Loucy (cell line): Measurements from ENCODE around the gene SMURF1.

ENCODE experiments used
- H2AFZ ChIP-seq: fragments of 200-600 bp; sonication (generic); 2 replicates; pipeline ENCODE4 v1.6.0; 2016; ENCODE audit warnings: antibody characterized with exemption, mild to moderate bottlenecking, low read length, moderate library complexity
- H3F3A ChIP-seq: fragments of 200-600 bp; 2 replicates; pipeline ENCODE4 v1.6.0; 2016; ENCODE audit warnings: antibody characterized with exemption, low read depth, mild to moderate bottlenecking
- H3K27me3 ChIP-seq: fragments of 200-600 bp; sonication (generic); 2 replicates; pipeline ENCODE4 v1.6.1; 2014; ENCODE audit warnings: low read length, mild to moderate bottlenecking; ENCODE audit not compliant: insufficient read depth, poor library complexity, severe bottlenecking
- H3K36me3 ChIP-seq: fragments of 200-600 bp; sonication (generic); 2 replicates; pipeline ENCODE4 v1.6.1; 2016; ENCODE audit warnings: low read length; ENCODE audit not compliant: insufficient read depth
- H3K4me1 ChIP-seq: fragments of 200-600 bp; sonication (generic); 2 replicates; pipeline ENCODE4 v1.5.1; 2014; ENCODE audit warnings: low read length, mild to moderate bottlenecking; ENCODE audit not compliant: insufficient read depth, poor library complexity, severe bottlenecking
- H3K4me2 ChIP-seq: fragments of 200-600 bp; sonication (generic); 2 replicates; pipeline ENCODE4 v1.6.0; 2014; ENCODE audit warnings: antibody characterized with exemption, low read length, low read depth, mild to moderate bottlenecking; ENCODE audit not compliant: poor library complexity, severe bottlenecking
- H3K4me3 ChIP-seq: fragments of 200-600 bp; sonication (generic); 2 replicates; pipeline ENCODE4 v1.5.1; 2014; ENCODE audit warnings: low read length, mild to moderate bottlenecking, mixed read lengths; ENCODE audit not compliant: poor library complexity, severe bottlenecking
- H3K79me2 ChIP-seq: fragments of 200-600 bp; sonication (generic); 2 replicates; pipeline ENCODE4 v1.6.1; 2014; ENCODE audit warnings: low read length; ENCODE audit not compliant: insufficient read depth
- H3K9ac ChIP-seq: fragments of 200-600 bp; sonication (generic); 2 replicates; pipeline ENCODE4 v1.6.0; 2014; ENCODE audit warnings: mild to moderate bottlenecking, low read depth, low read length, moderate library complexity; ENCODE audit not compliant: poor library complexity, severe bottlenecking
- H3K9me2 ChIP-seq: fragments of 200-600 bp; sonication (generic); replicated peaks from 2 replicates; pipeline ENCODE4 v1.6.1; 2016; ENCODE audit warnings: low read depth, low read length, mixed read lengths
- H3K9me3 ChIP-seq: fragments of 200-600 bp; sonication (generic); 2 replicates; pipeline ENCODE4 v1.6.1; 2014; ENCODE audit warnings: mild to moderate bottlenecking, antibody characterized with exemption, low read length, low read depth; ENCODE audit not compliant: insufficient read depth
- H4K20me1 ChIP-seq: fragments of 200-600 bp; sonication (generic); 2 replicates; pipeline ENCODE4 v1.6.0; 2014; ENCODE audit warnings: antibody characterized with exemption, low read length, mild to moderate bottlenecking; ENCODE audit not compliant: insufficient read depth, poor library complexity, severe bottlenecking
- EZH2phosphoT487 ChIP-seq: fragments of 200-600 bp; IDR thresholded peaks from 2 replicates; pipeline ENCODE4 v1.6.1; 2018; ENCODE audit warnings: antibody characterized with exemption, mild to moderate bottlenecking, moderate library complexity, borderline replicate concordance
- TF ChIP-seq, protein P1 (sequence below): fragments of 200-600 bp; sonication (generic); conservative IDR thresholded peaks from 2 replicates; pipeline ENCODE4 v1.5.1; 2014; ENCODE audit warnings: mild to moderate bottlenecking, antibody characterized with exemption, low read length

SMURF1 gene

DNA sequence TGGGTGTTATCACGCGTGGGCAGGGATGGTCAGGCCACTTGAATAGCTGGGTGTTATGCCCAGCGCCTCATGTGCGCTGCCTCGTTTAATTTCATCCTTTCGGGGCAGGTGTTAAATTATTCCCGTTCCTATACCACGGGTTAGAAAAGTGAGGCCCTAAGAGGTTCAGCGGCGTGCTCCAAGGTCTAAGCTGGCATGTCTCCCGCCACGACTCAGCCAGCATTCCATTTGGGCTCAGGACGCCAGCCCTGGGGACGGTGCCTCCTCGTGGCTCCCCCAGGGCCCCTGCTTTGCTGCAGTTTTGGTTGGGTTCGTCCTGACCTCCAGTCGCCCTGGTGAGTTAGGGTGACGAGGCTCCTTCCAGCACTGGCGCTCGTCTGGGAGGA lies 141.1 kb downstream of the SMURF1 start:
- Histone ChIP-seq H3K4me3 (no peak overlapping the region), H3K4me2 (no peak overlapping the region), H3K27me3 (no peaks in the 10 kb centered on the region), H3K79me2 (no peaks in the 10 kb centered on the region), H2AFZ (no peak overlapping the region), H3F3A (no peaks in the 10 kb centered on the region), H3K4me1 (no peaks in the 10 kb centered on the region), H3K9me2 (no peaks in the 10 kb centered on the region), H3K9me3 (no peaks in the 10 kb centered on the region), H3K36me3 (peaks cover 82% of the 10 kb centered on the region; the same call in 1 of the 2 replicates), H3K9ac (no peak overlapping the region), H4K20me1 (no peaks in the 10 kb centered on the region)
- no peak for TF ChIP-seq EZH2phosphoT487
- TF ChIP-seq, protein P1, sequence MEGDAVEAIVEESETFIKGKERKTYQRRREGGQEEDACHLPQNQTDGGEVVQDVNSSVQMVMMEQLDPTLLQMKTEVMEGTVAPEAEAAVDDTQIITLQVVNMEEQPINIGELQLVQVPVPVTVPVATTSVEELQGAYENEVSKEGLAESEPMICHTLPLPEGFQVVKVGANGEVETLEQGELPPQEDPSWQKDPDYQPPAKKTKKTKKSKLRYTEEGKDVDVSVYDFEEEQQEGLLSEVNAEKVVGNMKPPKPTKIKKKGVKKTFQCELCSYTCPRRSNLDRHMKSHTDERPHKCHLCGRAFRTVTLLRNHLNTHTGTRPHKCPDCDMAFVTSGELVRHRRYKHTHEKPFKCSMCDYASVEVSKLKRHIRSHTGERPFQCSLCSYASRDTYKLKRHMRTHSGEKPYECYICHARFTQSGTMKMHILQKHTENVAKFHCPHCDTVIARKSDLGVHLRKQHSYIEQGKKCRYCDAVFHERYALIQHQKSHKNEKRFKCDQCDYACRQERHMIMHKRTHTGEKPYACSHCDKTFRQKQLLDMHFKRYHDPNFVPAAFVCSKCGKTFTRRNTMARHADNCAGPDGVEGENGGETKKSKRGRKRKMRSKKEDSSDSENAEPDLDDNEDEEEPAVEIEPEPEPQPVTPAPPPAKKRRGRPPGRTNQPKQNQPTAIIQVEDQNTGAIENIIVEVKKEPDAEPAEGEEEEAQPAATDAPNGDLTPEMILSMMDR, result no peak

DNA sequence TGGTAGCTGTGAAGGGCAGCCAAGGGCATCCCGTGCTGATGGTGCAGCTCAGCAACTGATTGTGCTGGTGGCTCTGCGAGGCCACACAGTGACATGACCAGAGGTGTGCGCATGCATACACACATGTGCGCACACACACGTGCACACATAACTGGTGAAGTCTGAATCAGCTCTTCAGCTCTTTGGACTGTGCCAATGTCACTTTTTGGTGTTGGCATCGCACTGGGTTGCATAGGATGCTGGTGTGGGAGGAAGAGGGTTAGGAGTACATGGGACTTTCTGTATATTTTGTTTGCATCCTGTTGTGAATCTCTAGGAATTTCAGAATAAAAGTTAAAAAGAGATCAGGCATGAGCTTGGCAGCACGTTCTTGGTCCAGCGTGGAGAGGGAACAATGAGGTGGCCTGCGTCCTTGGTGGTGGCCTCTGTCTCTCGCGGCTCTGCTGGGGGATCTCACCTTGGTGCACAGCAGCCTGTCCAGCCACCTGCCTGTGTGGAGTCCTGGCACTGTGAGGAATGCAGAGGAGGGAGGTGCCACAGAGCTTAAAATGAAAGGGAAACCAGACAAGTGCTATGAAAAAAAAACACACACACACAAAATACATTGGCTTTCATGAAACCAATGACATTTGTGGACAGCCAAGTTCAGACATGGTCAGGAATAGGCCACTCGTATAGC lies 141.6 kb downstream of the SMURF1 start:
- H3K4me1 ChIP-seq, result no peaks in the 10 kb centered on the region
- no peaks in the 10 kb centered on the region for H3F3A ChIP-seq
- no peak overlapping the region for H3K4me2 ChIP-seq
- peaks cover 87% of the 10 kb centered on the region; the same call in 1 of the 2 replicates for H3K36me3 ChIP-seq
- H3K4me3 ChIP-seq, result no peak overlapping the region
- no peak for TF ChIP-seq EZH2phosphoT487
- TF ChIP-seq, protein P1, result no peak
- H3K9ac ChIP-seq, result no peak overlapping the region
- no peaks in the 10 kb centered on the region for H4K20me1 ChIP-seq
- H3K9me2 ChIP-seq, result no peaks in the 10 kb centered on the region
- H3K27me3 ChIP-seq, result no peaks in the 10 kb centered on the region
- no peak overlapping the region for H2AFZ ChIP-seq
- no peaks in the 10 kb centered on the region for H3K79me2 ChIP-seq
- H3K9me3 ChIP-seq, result no peaks in the 10 kb centered on the region

DNA sequence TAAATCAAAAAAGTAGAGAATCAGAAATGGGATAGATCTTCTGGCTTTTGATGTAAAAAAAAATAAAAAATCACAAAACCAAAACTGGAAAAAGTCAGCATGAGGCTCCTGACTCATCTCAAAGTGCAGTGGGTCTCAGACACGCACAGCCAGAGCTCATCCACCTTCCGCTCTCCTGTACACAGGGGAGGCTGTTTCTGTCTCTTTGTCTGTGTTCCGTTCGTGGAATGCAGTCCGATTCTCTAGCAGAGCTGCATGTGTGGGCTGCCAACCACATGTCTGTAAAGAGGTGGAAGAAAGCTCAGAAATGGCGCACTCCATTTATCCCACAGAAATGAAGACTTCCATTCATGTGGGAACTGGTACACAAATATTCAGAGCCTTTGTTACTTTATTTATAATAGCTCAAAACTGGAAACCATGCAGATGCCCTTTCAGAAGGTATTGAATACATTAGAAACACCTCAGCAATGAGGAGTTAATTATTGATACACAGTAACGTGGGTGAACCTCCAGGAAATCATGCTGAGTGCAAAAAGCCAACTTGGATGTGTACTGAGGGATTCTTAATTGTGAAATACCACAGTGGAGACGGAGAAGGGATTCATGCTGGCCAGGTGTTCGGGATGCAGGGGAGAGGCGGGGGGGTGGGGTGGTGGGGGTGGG lies 142.3 kb downstream of the SMURF1 start:
- Histone ChIP-seq H3K4me3 (no peak overlapping the region), H3K9ac (no peak overlapping the region), H3K27me3 (no peaks in the 10 kb centered on the region), H3K36me3 (peaks cover 81% of the 10 kb centered on the region; the same call in 1 of the 2 replicates), H4K20me1 (no peaks in the 10 kb centered on the region), H3K4me1 (no peaks in the 10 kb centered on the region), H2AFZ (no peak overlapping the region), H3K4me2 (no peak overlapping the region), H3F3A (no peaks in the 10 kb centered on the region), H3K9me3 (no peaks in the 10 kb centered on the region), H3K79me2 (no peaks in the 10 kb centered on the region), H3K9me2 (no peaks in the 10 kb centered on the region)
- no peak for TF ChIP-seq EZH2phosphoT487
- TF ChIP-seq, protein P1, result no peak
